AG10803 (cell line): Measurements from ENCODE around the gene ABCE1.

Experiments
- DNase-seq: peaks from one replicate; pipeline ENCODE4 v3.0.0; 2010; ENCODE audit warnings: low read depth
- H3K4me3 ChIP-seq: 2 replicates; pipeline ENCODE4 v1.5.1; 2011; ENCODE audit warnings: mild to moderate bottlenecking, low read length, control low read depth
- CTCF ChIP-seq: conservative IDR thresholded peaks from 2 replicates; pipeline ENCODE4 v1.5.1; 2011; ENCODE audit warnings: mild to moderate bottlenecking, low read length, control low read depth, inconsistent platforms

ABCE1 gene

GRCh38 chr4:145083891-145084605 is 14.1 kb upstream of the ABCE1 start:
- no peak for TF ChIP-seq CTCF
- H3K4me3 ChIP-seq = no peak overlapping the region
- DNase-seq = no peak

GRCh38 chr4:145090380-145090779 is 7.7 kb upstream of the ABCE1 start:
- no peak for TF ChIP-seq CTCF
- DNase-seq = no peak
- no peak overlapping the region for H3K4me3 ChIP-seq

GRCh38 chr4:145093638-145094037 is 4.5 kb upstream of the ABCE1 start:
- no peak for TF ChIP-seq CTCF
- no peak for DNase-seq
- H3K4me3 ChIP-seq = no peak overlapping the region

GRCh38 chr4:145097331-145097820 is 735 bp upstream of the ABCE1 start:
- peak overlapping the region; percentile 97 for H3K4me3 ChIP-seq

GRCh38 chr4:145098675-145099037 is 545 bp downstream of the ABCE1 start:
- TF ChIP-seq CTCF = no peak
- DNase-seq = peak; percentile 56
- H3K4me3 ChIP-seq = peak overlapping the region; percentile 97

More at GRCh38 chr4:145097331-145097820, 735 bp upstream of the ABCE1 start:
- no peak for DNase-seq
- TF ChIP-seq CTCF = no peak

GRCh38 chr4:145099653-145100052 is 1.5 kb downstream of the ABCE1 start:
- H3K4me3 ChIP-seq = peak overlapping the region; percentile 97
- peak; percentile 25 for DNase-seq
- TF ChIP-seq CTCF = no peak

GRCh38 chr4:145101091-145101490 is 3.0 kb downstream of the ABCE1 start:
- no peak for TF ChIP-seq CTCF
- no peak for DNase-seq
- H3K4me3 ChIP-seq = no peak overlapping the region
